Measurements from ENCODE around the gene FAM199X. TPM values are rescaled to one million over a fixed set of nuclear protein-coding genes. Genes with fewer than 3 reads are reported as not detected.

FAM199X gene
- total and polyA plus RNA-seq, 2 experiments from 2014 or later = 18.4 to 28.1 TPM

- H3K4me3 ChIP-seq = no peak overlapping the region
- no peaks in the 10 kb centered on the region for H3K4me1 ChIP-seq (ENCODE audit: low read depth)
- no peaks in the 10 kb centered on the region for H3K27me3 ChIP-seq
- TF ChIP-seq, protein P1, sequence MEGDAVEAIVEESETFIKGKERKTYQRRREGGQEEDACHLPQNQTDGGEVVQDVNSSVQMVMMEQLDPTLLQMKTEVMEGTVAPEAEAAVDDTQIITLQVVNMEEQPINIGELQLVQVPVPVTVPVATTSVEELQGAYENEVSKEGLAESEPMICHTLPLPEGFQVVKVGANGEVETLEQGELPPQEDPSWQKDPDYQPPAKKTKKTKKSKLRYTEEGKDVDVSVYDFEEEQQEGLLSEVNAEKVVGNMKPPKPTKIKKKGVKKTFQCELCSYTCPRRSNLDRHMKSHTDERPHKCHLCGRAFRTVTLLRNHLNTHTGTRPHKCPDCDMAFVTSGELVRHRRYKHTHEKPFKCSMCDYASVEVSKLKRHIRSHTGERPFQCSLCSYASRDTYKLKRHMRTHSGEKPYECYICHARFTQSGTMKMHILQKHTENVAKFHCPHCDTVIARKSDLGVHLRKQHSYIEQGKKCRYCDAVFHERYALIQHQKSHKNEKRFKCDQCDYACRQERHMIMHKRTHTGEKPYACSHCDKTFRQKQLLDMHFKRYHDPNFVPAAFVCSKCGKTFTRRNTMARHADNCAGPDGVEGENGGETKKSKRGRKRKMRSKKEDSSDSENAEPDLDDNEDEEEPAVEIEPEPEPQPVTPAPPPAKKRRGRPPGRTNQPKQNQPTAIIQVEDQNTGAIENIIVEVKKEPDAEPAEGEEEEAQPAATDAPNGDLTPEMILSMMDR (IDR thresholded peaks at IDR 0.05; ENCODE audit: low read depth, low read length) = no peak
- H3K9me3 ChIP-seq (ENCODE audit: low read depth) = no peaks in the 10 kb centered on the region
- no peak overlapping the region for H3K27ac ChIP-seq
- no peak for DNase-seq (ENCODE audit: low read depth in 1 of 2, low spot score in 1 of 2)
- no peaks in the 10 kb centered on the region for H3K36me3 ChIP-seq
These were observed 35.4 kb upstream of the FAM199X start for GRCh38 chrX:104130808-104131207.

DNA sequence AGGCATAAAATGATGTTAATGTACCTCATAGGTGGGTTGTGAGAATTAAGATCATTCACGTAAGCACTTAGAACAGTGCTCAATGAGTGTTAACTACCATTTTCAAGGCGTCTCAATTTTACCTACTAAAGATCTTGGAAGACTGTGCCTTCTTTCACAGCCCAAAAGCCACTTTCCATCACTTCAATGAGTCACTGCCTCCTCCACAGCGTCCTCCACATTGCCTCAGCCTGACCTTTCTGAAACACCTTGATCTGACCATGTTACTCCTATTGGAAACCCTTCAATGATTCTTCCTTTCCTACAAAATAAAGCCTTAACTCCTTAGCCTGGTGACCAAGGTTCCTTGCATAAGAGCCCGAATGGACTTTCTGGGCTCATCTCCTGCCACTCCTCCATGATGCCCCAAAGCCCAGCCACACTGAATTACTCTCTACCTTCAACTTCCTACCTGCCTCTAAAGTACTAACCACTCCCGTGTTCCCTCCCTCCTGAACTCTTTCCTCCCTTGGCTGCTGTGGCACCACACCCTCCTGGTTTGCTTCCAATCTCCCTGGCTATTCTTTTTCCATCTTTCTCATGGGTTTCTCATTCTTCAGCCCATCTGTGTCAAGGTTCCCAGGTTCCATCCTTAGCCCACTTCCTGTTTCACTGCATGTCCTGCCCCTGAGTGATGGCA, 31.5 kb upstream of the FAM199X start:
- Histone ChIP-seq H3K9me3 (ENCODE audit: low read depth) (no peaks in the 10 kb centered on the region), H3K4me3 (no peak overlapping the region), H3K4me1 (ENCODE audit: low read depth) (no peaks in the 10 kb centered on the region), H3K27ac (no peak overlapping the region), H3K36me3 (no peaks in the 10 kb centered on the region), H3K27me3 (no peaks in the 10 kb centered on the region)
- TF ChIP-seq, protein P1 (IDR thresholded peaks at IDR 0.05; ENCODE audit: low read depth, low read length) = no peak
- DNase-seq (ENCODE audit: low read depth in 1 of 2, low spot score in 1 of 2) = no peak

GRCh38 chrX:104135677-104136076, 30.6 kb upstream of the FAM199X start:
- H3K9me3 ChIP-seq (ENCODE audit: low read depth) = no peaks in the 10 kb centered on the region
- no peak overlapping the region for H3K27ac ChIP-seq
- no peaks in the 10 kb centered on the region for H3K4me1 ChIP-seq (ENCODE audit: low read depth)
- H3K4me3 ChIP-seq = no peak overlapping the region
- H3K36me3 ChIP-seq = no peaks in the 10 kb centered on the region
- no peak for DNase-seq (ENCODE audit: low read depth in 1 of 2, low spot score in 1 of 2)
- no peaks in the 10 kb centered on the region for H3K27me3 ChIP-seq
- TF ChIP-seq, protein P1 (IDR thresholded peaks at IDR 0.05; ENCODE audit: low read depth, low read length) = no peak

DNA sequence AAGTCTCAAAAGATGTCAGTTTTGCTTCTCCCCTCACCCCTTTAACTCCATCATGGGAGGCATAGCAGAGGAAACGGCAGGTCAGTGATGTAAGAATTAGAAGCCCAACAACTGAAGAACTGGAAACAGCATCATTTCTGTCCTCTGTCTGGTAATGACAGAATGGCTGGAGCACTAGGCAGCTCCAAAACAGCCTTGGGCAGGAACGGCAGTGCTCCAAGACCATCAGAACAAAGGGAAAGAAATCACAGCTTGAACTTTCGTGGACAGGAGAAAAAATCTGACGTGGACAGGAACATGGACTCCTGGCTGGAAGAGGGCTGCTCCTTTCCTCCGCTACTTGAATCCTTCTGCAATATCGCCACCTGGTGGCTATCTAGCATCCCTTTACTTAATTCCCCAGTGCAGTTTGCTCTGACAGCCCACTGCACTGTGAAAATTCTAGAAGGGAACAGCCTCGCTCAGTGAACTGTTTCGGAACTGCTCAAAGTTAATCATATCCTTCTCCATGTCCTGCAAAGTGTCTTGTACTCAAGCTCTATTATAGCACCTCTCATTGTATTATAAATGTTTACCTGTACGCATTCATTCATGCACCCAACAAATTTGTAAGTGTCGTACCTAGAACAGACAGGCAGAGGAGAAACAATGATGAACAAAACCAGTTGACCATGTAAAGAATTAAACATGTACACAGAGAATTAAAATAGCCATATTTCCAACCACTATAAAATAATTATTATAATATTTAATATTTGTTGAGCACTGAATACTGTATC, 29.8 kb upstream of the FAM199X start:
- H3K36me3 ChIP-seq = no peaks in the 10 kb centered on the region
- no peak overlapping the region for H3K27ac ChIP-seq

DNA sequence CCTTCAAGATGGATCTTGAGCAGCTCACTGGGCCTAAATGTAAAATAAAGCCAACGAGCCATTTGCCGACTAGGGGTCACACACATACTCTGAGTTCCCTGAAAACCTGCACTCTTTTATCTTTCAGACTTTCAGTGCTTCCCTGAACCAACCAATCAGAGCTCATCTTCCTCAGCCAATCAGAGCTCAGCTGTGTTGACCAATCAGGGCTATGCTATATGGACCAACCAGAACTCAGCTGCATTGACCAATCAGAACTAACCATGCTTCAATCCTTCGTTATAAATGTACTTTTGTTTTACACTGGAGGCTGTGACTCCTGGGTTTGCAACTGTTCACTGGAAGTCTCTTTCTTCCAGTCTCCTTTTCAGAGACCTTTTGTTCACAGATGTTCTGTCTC, 28.8 kb upstream of the FAM199X start:
- Histone ChIP-seq H3K27me3 (no peaks in the 10 kb centered on the region), H3K36me3 (no peaks in the 10 kb centered on the region), H3K4me1 (ENCODE audit: low read depth) (no peaks in the 10 kb centered on the region), H3K9me3 (ENCODE audit: low read depth) (no peaks in the 10 kb centered on the region), H3K4me3 (no peak overlapping the region), H3K27ac (no peak overlapping the region)
- DNase-seq (ENCODE audit: low read depth in 1 of 2, low spot score in 1 of 2) = no peak
- TF ChIP-seq, protein P1 (IDR thresholded peaks at IDR 0.05; ENCODE audit: low read depth, low read length) = no peak

More for the DNA sequence above, 29.8 kb upstream of the FAM199X start:
- peak; percentile 92 to 94 for DNase-seq (ENCODE audit: low read depth in 1 of 2, low spot score in 1 of 2)
- no peaks in the 10 kb centered on the region for H3K4me1 ChIP-seq (ENCODE audit: low read depth)
- H3K27me3 ChIP-seq = no peaks in the 10 kb centered on the region
- no peaks in the 10 kb centered on the region for H3K9me3 ChIP-seq (ENCODE audit: low read depth)
- peak overlapping the region; percentile 28 for H3K4me3 ChIP-seq
- TF ChIP-seq, protein P1 (IDR thresholded peaks at IDR 0.05; ENCODE audit: low read depth, low read length) = peak; percentile 56
